Kidney (tissue), 14 donors: ENCODE results near the gene LRRC4C. TPM values are rescaled to one million over a fixed set of nuclear protein-coding genes. Genes with fewer than 3 reads are reported as not detected.

Experiments
- DNase-seq, 5 donors: peaks; one replicate each; pipeline ENCODE4 v3.0.0-alpha.2; 2013 to 2020
- FAIRE-seq: peaks from 2 replicates; lab custom pipeline; 2012; peaks lifted over from hg19 to GRCh38; lab: Jason Lieb, UNC
- H3K27ac ChIP-seq, 2 donors: one replicate each; pipeline ENCODE4 v1.7.0; 2013; ENCODE audit warnings: low read depth in 2 of 2, low read length in 2 of 2, inconsistent platforms in 1 of 2
- H3K27me3 ChIP-seq: one replicate; pipeline ENCODE4 v1.7.1; 2013; ENCODE audit warnings: low read length, inconsistent platforms; ENCODE audit not compliant: control insufficient read depth, insufficient read depth
- H3K36me3 ChIP-seq, 3 donors: one replicate each; pipeline versions ENCODE4 v1.7.0 to v1.7.1; 2013; ENCODE audit warnings: low read length in 3 of 3, control low read depth in 1 of 3, inconsistent platforms in 1 of 3; ENCODE audit not compliant: insufficient read depth in 3 of 3, control insufficient read depth in 2 of 3
- H3K4me1 ChIP-seq, 3 donors: one replicate each; pipeline versions ENCODE4 v1.7.0 to v1.7.1; 2013; ENCODE audit warnings: low read length in 3 of 3, inconsistent platforms in 1 of 3, low read depth in 1 of 3; ENCODE audit not compliant: control insufficient read depth in 2 of 3, insufficient read depth in 2 of 3
- H3K4me3 ChIP-seq, 3 donors: one replicate each; pipeline versions ENCODE4 v1.7.0 to v1.8.1; 2013; ENCODE audit warnings: low read length in 3 of 3, control low read depth in 1 of 3, inconsistent platforms in 1 of 3
- H3K9ac ChIP-seq, 3 donors: one replicate each; pipeline versions ENCODE4 v1.7.0 to v1.7.1; 2013; ENCODE audit warnings: low read length in 3 of 3, control low read depth in 1 of 3, inconsistent platforms in 1 of 3
- H3K9me3 ChIP-seq, 3 donors: one replicate each; pipeline versions ENCODE4 v1.7.0 to v1.7.1; 2013; ENCODE audit warnings: low read length in 3 of 3, control low read depth in 1 of 3, inconsistent platforms in 1 of 3; ENCODE audit not compliant: control insufficient read depth in 2 of 3, insufficient read depth in 1 of 3
- CTCF ChIP-seq: IDR thresholded peaks from 3 replicates; pipeline ENCODE4 v1.5.1; 2012; ENCODE audit warnings: mild to moderate bottlenecking, moderate library complexity, borderline replicate concordance; ENCODE audit not compliant: insufficient read depth; ENCODE audit errors: extremely low read depth
- intact Hi-C: fragments of 100-400 bp; cut with DNase I; formaldehyde crosslinking; loops from one replicate; pipeline ENCODE4 v1.11.1; 2022
- polyA plus RNA-seq: library from polyadenylated mRNA; stranded (reverse); fragments of 350-450 nt; fragmentation: Illumina TruSeq; extraction: RNeasy Lipid Tissue Mini Kit (QIAGEN cat#74804); gene quantifications from one replicate; pipeline ENCODE4 v1.2.3, GENCODE V29; 2014; ENCODE audit warnings: low read depth, low replicate concordance; ENCODE audit not compliant: insufficient read depth
- total RNA-seq: library from RNA; stranded (reverse); fragmentation: NEBNext Ultra II Directional; extraction: Animal tissue kit (Norgen Biotek cat#: 25700); gene quantifications from one replicate; pipeline ENCODE4 v1.2.1, GENCODE V29; 2021
- donor health status: control.
- donor health status: control.
- donor health status: control.
- donor health status: control.
- donor health status: control.
- donor health status: DM: yes; HTN: yes; CAD: no.
- donor health status: Normal renal cell carcinoma (clear cell type).

Gene LRRC4C
- total and polyA plus RNA-seq, 2 donors from 2014 or later: 0.26 to 1.6 TPM

DNA sequence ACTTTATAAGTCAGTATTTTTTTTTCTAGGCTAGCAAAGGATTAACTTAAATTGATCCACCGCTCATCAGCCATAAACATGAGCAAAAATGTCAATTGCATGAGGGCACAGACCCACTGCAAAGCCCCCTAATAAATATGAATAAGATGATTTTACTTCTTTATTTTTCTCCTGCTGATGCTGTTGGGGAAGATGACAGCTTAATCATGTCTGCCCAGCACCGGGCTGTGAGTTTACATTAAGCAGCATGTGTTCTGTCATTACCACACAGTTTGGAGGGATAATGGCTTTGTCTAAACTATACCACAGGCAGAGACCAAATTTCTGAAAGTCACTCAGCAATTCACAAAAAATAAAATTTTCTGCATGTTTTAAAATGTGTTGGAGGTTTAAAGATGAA, 346.3 kb downstream of the LRRC4C start:
- no peak overlapping the region for H3K27ac ChIP-seq
- H3K4me1 ChIP-seq: no peaks in the 10 kb centered on the region
- H3K27me3 ChIP-seq: no peaks in the 10 kb centered on the region
- no peak for TF ChIP-seq CTCF
- no peaks in the 10 kb centered on the region for H3K9me3 ChIP-seq
- FAIRE-seq (no peak), DNase-seq (no peak)
- H3K36me3 ChIP-seq: no peaks in the 10 kb centered on the region
- no peak overlapping the region for H3K9ac ChIP-seq
- intact Hi-C loops: no loop called here
- no peak overlapping the region for H3K4me3 ChIP-seq

DNA sequence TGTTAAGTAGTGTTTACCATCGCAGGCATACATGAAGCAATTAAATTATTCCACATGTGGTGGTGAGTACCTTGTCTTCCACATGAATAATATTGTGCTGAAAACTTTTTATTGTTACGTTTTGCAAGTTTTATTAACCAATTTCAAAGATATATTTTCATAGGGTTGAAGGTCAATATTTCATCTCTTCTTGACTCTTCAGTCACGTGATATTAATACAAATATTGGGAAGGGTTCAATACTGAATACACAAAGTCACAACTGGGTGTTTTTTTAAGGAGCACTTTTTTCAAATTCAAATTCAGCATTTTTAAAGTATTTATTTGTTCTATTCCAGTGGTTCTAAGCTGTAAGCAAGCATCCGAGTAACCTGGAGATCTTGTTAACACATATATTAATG, 348.9 kb downstream of the LRRC4C start:
- H3K27me3 ChIP-seq: no peaks in the 10 kb centered on the region
- no peak for DNase-seq
- no peak overlapping the region for H3K27ac ChIP-seq
- FAIRE-seq: no peak
- no peak overlapping the region for H3K4me3 ChIP-seq
- no peaks in the 10 kb centered on the region for H3K4me1 ChIP-seq
- no peak for TF ChIP-seq CTCF
- intact Hi-C loops: no loop called here
- H3K9ac ChIP-seq: no peak overlapping the region
- no peaks in the 10 kb centered on the region for H3K9me3 ChIP-seq
- no peaks in the 10 kb centered on the region for H3K36me3 ChIP-seq

GRCh38 chr11:41102471-41102870, 357.0 kb downstream of the LRRC4C start:
- Histone ChIP-seq H3K27ac (no peak overlapping the region), H3K9ac (no peak overlapping the region), H3K4me3 (no peak overlapping the region), H3K36me3 (no peaks in the 10 kb centered on the region), H3K27me3 (no peaks in the 10 kb centered on the region), H3K9me3 (no peaks in the 10 kb centered on the region), H3K4me1 (no peaks in the 10 kb centered on the region)
- intact Hi-C loops: no loop called here
- TF ChIP-seq CTCF: no peak
- no peak for DNase-seq
- no peak for FAIRE-seq

DNA sequence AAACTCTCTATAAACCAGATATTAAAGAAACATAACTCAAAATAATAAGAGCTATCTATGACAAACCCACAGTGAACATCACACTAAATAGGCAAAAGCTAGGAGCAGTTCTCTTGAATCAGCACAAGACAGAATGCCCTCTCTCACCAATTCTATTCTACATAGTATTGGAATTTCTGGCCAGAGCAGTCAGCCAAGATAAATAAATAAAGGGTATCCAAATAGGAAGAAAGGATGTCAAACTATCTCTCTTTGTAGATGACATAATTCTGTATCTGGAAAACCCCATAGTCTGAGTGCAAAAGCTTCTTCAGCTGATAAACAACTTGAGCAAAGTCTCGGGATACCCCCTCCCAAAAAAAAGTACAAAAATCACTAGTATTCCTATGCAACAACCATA, 359.8 kb downstream of the LRRC4C start:
- FAIRE-seq (no peak), DNase-seq (no peak)
- intact Hi-C loops: no loop called here
- no peaks in the 10 kb centered on the region for H3K9me3 ChIP-seq
- H3K36me3 ChIP-seq: no peaks in the 10 kb centered on the region
- no peak overlapping the region for H3K4me3 ChIP-seq
- H3K4me1 ChIP-seq: no peaks in the 10 kb centered on the region
- no peak overlapping the region for H3K9ac ChIP-seq
- no peak overlapping the region for H3K27ac ChIP-seq
- TF ChIP-seq CTCF: no peak
- no peaks in the 10 kb centered on the region for H3K27me3 ChIP-seq
